MV-4-11 (cell line): ENCODE results near the gene TBC1D5.
A peak's percentile ranks its signal among the peaks of the same experiment; 100 is the strongest.
"Not testable (repeated sequence)": the region's sequence is repeated elsewhere in the genome, so short reads cannot be mapped to it uniquely, and the experiment has no call there.

Experiments used
- DNase-seq: peaks from one replicate; lab custom pipeline; 2025; lab: John Stamatoyannopoulos, UW

Gene TBC1D5

GRCh38 chr3:17714473-17714872 lies 28.0 kb downstream of the TBC1D5 start:
- DNase-seq, result no peak

- peak; percentile 23 for DNase-seq
Observed at GRCh38 chr3:17709236-17709810, 33.1 kb downstream of the TBC1D5 start.

GRCh38 chr3:17707813-17708543 lies 34.5 kb downstream of the TBC1D5 start:
- DNase-seq, result no peak

- DNase-seq, result not testable (repeated sequence)
Observed at GRCh38 chr3:17705991-17706390, 36.4 kb downstream of the TBC1D5 start.

- not testable (repeated sequence) for DNase-seq
Observed at GRCh38 chr3:17699815-17700214, 42.6 kb downstream of the TBC1D5 start.

- DNase-seq, result not testable (repeated sequence)
Observed at GRCh38 chr3:17695665-17696064, 46.8 kb downstream of the TBC1D5 start.

GRCh38 chr3:17693670-17693999 lies 48.8 kb downstream of the TBC1D5 start:
- not testable (repeated sequence) for DNase-seq

GRCh38 chr3:17692846-17693669 lies 49.4 kb downstream of the TBC1D5 start:
- not testable (repeated sequence) for DNase-seq

GRCh38 chr3:17687566-17687965 lies 54.9 kb downstream of the TBC1D5 start:
- DNase-seq, result no peak

- DNase-seq, result peak; percentile 24
Observed at GRCh38 chr3:17686613-17687012, 55.8 kb downstream of the TBC1D5 start.

- DNase-seq, result no peak
Observed at GRCh38 chr3:17683542-17684207, 58.8 kb downstream of the TBC1D5 start.

- no peak for DNase-seq
Observed at GRCh38 chr3:17680530-17680929, 61.9 kb downstream of the TBC1D5 start.

- peak; percentile 35 for DNase-seq
Observed at GRCh38 chr3:17678116-17678741, 64.2 kb downstream of the TBC1D5 start.

GRCh38 chr3:17674082-17674686 lies 68.2 kb downstream of the TBC1D5 start:
- DNase-seq, result no peak

- no peak for DNase-seq
Observed at GRCh38 chr3:17672506-17672905, 69.9 kb downstream of the TBC1D5 start.

- DNase-seq, result no peak
Observed at GRCh38 chr3:17670749-17671148, 71.7 kb downstream of the TBC1D5 start.

GRCh38 chr3:17664923-17665322 lies 77.5 kb downstream of the TBC1D5 start:
- no peak for DNase-seq

- no peak for DNase-seq
Observed at GRCh38 chr3:17656264-17656663, 86.2 kb downstream of the TBC1D5 start.

- no peak for DNase-seq
Observed at GRCh38 chr3:17655743-17656142, 86.7 kb downstream of the TBC1D5 start.

GRCh38 chr3:17649748-17650147 lies 92.7 kb downstream of the TBC1D5 start:
- not testable (repeated sequence) for DNase-seq

GRCh38 chr3:17648630-17649355 lies 93.6 kb downstream of the TBC1D5 start:
- not testable (repeated sequence) for DNase-seq
